Liver (tissue), 9 donors: ENCODE results near the gene NUP93. TPM values are rescaled to one million over a fixed set of nuclear protein-coding genes. Genes with fewer than 3 reads are reported as not detected.

Experiments
- DNase-seq: peaks from one replicate; pipeline ENCODE4 v3.0.0-alpha.2; 2017; ENCODE audit warnings: low spot score
- H3K27ac ChIP-seq, 2 donors: one replicate each; pipeline ENCODE4 v1.7.0; 2013; ENCODE audit warnings: inconsistent platforms in 2 of 2, low read length in 2 of 2, control low read depth in 1 of 2, low read depth in 1 of 2, mild to moderate bottlenecking in 1 of 2
- H3K27me3 ChIP-seq, 4 donors: one replicate each; pipeline versions ENCODE4 v1.6.1 to v1.7.0; 2013; ENCODE audit warnings: low read length in 3 of 4, inconsistent platforms in 1 of 4, mild to moderate bottlenecking in 1 of 4, moderate library complexity in 1 of 4; ENCODE audit not compliant: control insufficient read depth in 4 of 4, insufficient read depth in 4 of 4
- H3K36me3 ChIP-seq, 4 donors: one replicate each; pipeline versions ENCODE4 v1.6.1 to v1.7.0; 2013; ENCODE audit warnings: low read length in 3 of 4, mild to moderate bottlenecking in 3 of 4, low read depth in 1 of 4, moderate library complexity in 1 of 4; ENCODE audit not compliant: control insufficient read depth in 4 of 4, insufficient read depth in 3 of 4
- H3K4me1 ChIP-seq, 4 donors: one replicate each; pipeline versions ENCODE4 v1.6.1 to v1.7.0; 2013; ENCODE audit warnings: low read length in 3 of 4, mild to moderate bottlenecking in 3 of 4, moderate library complexity in 1 of 4; ENCODE audit not compliant: control insufficient read depth in 4 of 4, insufficient read depth in 4 of 4
- H3K4me3 ChIP-seq, 3 donors: one replicate each; pipeline versions ENCODE4 v1.6.1 to v1.7.0; 2013; ENCODE audit warnings: low read length in 3 of 3, control low read depth in 1 of 3, low read depth in 1 of 3, mild to moderate bottlenecking in 1 of 3
- H3K9ac ChIP-seq, 2 donors: one replicate each; pipeline ENCODE4 v1.7.0; 2013; ENCODE audit warnings: low read length in 2 of 2, mild to moderate bottlenecking in 2 of 2, moderate library complexity in 2 of 2, control low read depth in 1 of 2, low read depth in 1 of 2
- H3K9me3 ChIP-seq, 4 donors: one replicate each; pipeline versions ENCODE4 v1.6.1 to v1.7.0; 2013; ENCODE audit warnings: low read length in 3 of 4; ENCODE audit not compliant: control insufficient read depth in 4 of 4
- EGR1 ChIP-seq, 2 donors: IDR thresholded peaks; 2 replicates each; pipeline ENCODE4 v1.6.1; 2016 to 2018; ENCODE audit warnings: antibody characterized with exemption in 2 of 2, low read depth in 2 of 2
- FOXA2 ChIP-seq: IDR thresholded peaks from 2 replicates; pipeline ENCODE4 v1.6.1; 2016; ENCODE audit warnings: antibody characterized with exemption
- HNF4A ChIP-seq, 2 donors: conservative IDR thresholded peaks; 2 replicates each; pipeline ENCODE4 v1.6.1; 2016; ENCODE audit warnings: antibody characterized with exemption in 2 of 2, mild to moderate bottlenecking in 2 of 2
- RAD21 ChIP-seq, 2 donors: IDR thresholded peaks; 2 replicates each; pipeline ENCODE4 v1.6.1; 2016; ENCODE audit warnings: antibody characterized with exemption in 2 of 2, mild to moderate bottlenecking in 2 of 2
- RXRA ChIP-seq, 2 donors: IDR thresholded peaks; 2 replicates each; pipeline ENCODE4 v1.6.1; 2017 to 2018; ENCODE audit warnings: antibody characterized with exemption in 2 of 2, mild to moderate bottlenecking in 1 of 2
- SP1 ChIP-seq: IDR thresholded peaks from 2 replicates; pipeline ENCODE4 v1.6.1; 2018; ENCODE audit warnings: antibody characterized with exemption, mild to moderate bottlenecking
- TAF1 ChIP-seq: conservative IDR thresholded peaks from 2 replicates; pipeline ENCODE4 v1.6.1; 2016; ENCODE audit warnings: antibody characterized with exemption, mild to moderate bottlenecking
- YY1 ChIP-seq: IDR thresholded peaks from 2 replicates; pipeline ENCODE4 v1.6.1; 2016; ENCODE audit warnings: antibody characterized with exemption, mild to moderate bottlenecking
- WGBS: extraction: QIAGEN DNeasy Blood & Tissue Kit; methylation state at CpG from one replicate; pipeline ENCODE4 v1.1.7; 2013; 5-methylcytosine and 5-hydroxymethylcytosine counted together
- polyA plus RNA-seq, 2 donors: library from polyadenylated mRNA; stranded (reverse) in 1 of 2; unstranded in 1 of 2; fragments of 200-250 nt in 1 of 2; fragments of >200 nt in 1 of 2; fragmentation: Nextera tagmentation in 1 of 2; extraction: Ambion mirVana in 1 of 2; gene quantifications; one replicate each; pipeline versions ENCODE4 v1.2.1 to v1.2.3, GENCODE V29; 2013 to 2015
- total RNA-seq, 2 donors: library from RNA; depleted of rRNA; stranded (reverse); fragments of >200 nt; gene quantifications; one replicate each; pipeline ENCODE4 v1.2.3, GENCODE V29; 2014
- TF ChIP-seq, protein P1 (sequence below): IDR thresholded peaks from 2 replicates; pipeline ENCODE4 v1.6.1; 2016; ENCODE audit warnings: antibody characterized with exemption
- TF ChIP-seq, protein P2 (sequence below): IDR thresholded peaks from 2 replicates; pipeline ENCODE4 v1.6.1; 2016; ENCODE audit warnings: antibody characterized with exemption
- TF ChIP-seq, protein P3 (sequence below): fragments of 150-350 bp; IDR thresholded peaks from 2 replicates; pipeline ENCODE4 v1.5.1; 2017; ENCODE audit warnings: improper control_type of control experiment, low read depth, low read length; ENCODE audit not compliant: missing input control
- donor health status: healthy.
- donor health status: healthy.
- donor health status: healthy.
- donor health status: healthy.
- donor health status: healthy.

The NUP93 gene
- total and polyA plus RNA-seq, 4 donors = 8.2 to 31.8 (median 9.8) TPM

GRCh38 chr16:56769677-56770076 lies 39.7 kb downstream of the NUP93 start:
- no peak for TF ChIP-seq HNF4A (conservative IDR thresholded peaks at IDR 0.05)
- no peak for TF ChIP-seq FOXA2
- no peak for TF ChIP-seq YY1
- no peaks in the 10 kb centered on the region for H3K27me3 ChIP-seq
- no peak overlapping the region for H3K4me3 ChIP-seq
- no peak overlapping the region for H3K9ac ChIP-seq
- DNase-seq = no peak
- H3K36me3 ChIP-seq = no peaks in the 10 kb centered on the region
- H3K4me1 ChIP-seq = no peaks in the 10 kb centered on the region
- WGBS = 72% methylated on average over 3 of the region's 3 CpGs
- H3K9me3 ChIP-seq = no peaks in the 10 kb centered on the region
- no peak overlapping the region for H3K27ac ChIP-seq

- H3K9me3 ChIP-seq = no peaks in the 10 kb centered on the region
- H3K9ac ChIP-seq = no peak overlapping the region
- H3K27ac ChIP-seq = no peak overlapping the region
Measured at GRCh38 chr16:56771558-56772279, 41.8 kb downstream of the NUP93 start.

GRCh38 chr16:56773532-56773931 lies 43.6 kb downstream of the NUP93 start:
- no peaks in the 10 kb centered on the region for H3K9me3 ChIP-seq
- no peaks in the 10 kb centered on the region for H3K27me3 ChIP-seq
- 93% methylated on average over 3 of the region's 3 CpGs for WGBS
- peaks cover 0 to 3% (median 0%) of the 10 kb centered on the region in 4 donors for H3K4me1 ChIP-seq
- no peak overlapping the region for H3K27ac ChIP-seq
- H3K9ac ChIP-seq = no peak overlapping the region
- H3K36me3 ChIP-seq = no peaks in the 10 kb centered on the region
- H3K4me3 ChIP-seq = no peak overlapping the region
- no peak for DNase-seq
- TF ChIP-seq EGR1 (IDR thresholded peaks at IDR 0.05; ENCODE audit: low read depth in 2 of 2) = no peak
- TF ChIP-seq SP1 = no peak
- no peak for TF ChIP-seq RXRA (IDR thresholded peaks at IDR 0.05)
- no peak for TF ChIP-seq RAD21 (IDR thresholded peaks at IDR 0.05)
- TF ChIP-seq, protein P1, sequence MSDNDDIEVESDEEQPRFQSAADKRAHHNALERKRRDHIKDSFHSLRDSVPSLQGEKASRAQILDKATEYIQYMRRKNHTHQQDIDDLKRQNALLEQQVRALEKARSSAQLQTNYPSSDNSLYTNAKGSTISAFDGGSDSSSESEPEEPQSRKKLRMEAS = no peak
- no peak for TF ChIP-seq TAF1
- TF ChIP-seq FOXA2 = no peak
- no peak for TF ChIP-seq YY1

More at GRCh38 chr16:56771558-56772279, 41.8 kb downstream of the NUP93 start:
- DNase-seq = no peak
- Histone ChIP-seq H3K36me3 (no peaks in the 10 kb centered on the region), H3K27me3 (no peaks in the 10 kb centered on the region), H3K4me1 (peaks cover 0 to 2% (median 0%) of the 10 kb centered on the region in 4 donors), H3K4me3 (no peak overlapping the region)
- TF ChIP-seq, protein P2, sequence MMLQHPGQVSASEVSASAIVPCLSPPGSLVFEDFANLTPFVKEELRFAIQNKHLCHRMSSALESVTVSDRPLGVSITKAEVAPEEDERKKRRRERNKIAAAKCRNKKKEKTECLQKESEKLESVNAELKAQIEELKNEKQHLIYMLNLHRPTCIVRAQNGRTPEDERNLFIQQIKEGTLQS = no peak
- TF ChIP-seq, protein P3, sequence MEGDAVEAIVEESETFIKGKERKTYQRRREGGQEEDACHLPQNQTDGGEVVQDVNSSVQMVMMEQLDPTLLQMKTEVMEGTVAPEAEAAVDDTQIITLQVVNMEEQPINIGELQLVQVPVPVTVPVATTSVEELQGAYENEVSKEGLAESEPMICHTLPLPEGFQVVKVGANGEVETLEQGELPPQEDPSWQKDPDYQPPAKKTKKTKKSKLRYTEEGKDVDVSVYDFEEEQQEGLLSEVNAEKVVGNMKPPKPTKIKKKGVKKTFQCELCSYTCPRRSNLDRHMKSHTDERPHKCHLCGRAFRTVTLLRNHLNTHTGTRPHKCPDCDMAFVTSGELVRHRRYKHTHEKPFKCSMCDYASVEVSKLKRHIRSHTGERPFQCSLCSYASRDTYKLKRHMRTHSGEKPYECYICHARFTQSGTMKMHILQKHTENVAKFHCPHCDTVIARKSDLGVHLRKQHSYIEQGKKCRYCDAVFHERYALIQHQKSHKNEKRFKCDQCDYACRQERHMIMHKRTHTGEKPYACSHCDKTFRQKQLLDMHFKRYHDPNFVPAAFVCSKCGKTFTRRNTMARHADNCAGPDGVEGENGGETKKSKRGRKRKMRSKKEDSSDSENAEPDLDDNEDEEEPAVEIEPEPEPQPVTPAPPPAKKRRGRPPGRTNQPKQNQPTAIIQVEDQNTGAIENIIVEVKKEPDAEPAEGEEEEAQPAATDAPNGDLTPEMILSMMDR = no peak
- TF ChIP-seq RXRA (IDR thresholded peaks at IDR 0.05) = peak; percentile 18 to 46
- WGBS = 92% methylated on average over 5 of the region's 5 CpGs
